GM21360 (cell line): ENCODE data around the gene PIK3R5.

Experiments
- ATAC-seq: cut with Tn5 transposase; IDR thresholded peaks from one replicate; pipeline ENCODE4 v1.9.1; 2021; ENCODE audit warnings: mild to moderate bottlenecking, moderate library complexity; ENCODE audit not compliant: unreplicated experiment

Gene PIK3R5

GRCh38 chr17:8953156-8953885 is 12.2 kb downstream of the PIK3R5 start:
- ATAC-seq: no peak

GRCh38 chr17:8952191-8952590 is 13.3 kb downstream of the PIK3R5 start:
- ATAC-seq: no peak

DNA sequence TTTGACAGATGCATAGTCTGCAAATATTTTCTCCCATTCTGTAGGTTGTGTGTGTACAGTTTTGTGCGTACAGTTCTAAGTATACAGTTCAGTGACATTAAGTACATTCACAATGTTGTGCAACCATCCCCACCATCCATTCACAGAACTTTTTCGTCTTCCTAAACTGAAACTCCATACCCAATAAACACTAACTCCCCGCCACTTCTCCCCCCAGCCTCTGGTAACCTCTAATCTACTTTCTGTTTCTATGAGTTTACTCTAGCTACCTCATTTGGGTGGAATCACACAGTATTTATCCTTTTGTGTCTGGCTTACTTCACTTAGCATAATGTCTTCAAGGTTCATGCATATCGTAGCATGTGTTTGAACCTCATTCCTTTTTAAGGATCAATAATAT is 14.3 kb downstream of the PIK3R5 start:
- no peak for ATAC-seq

GRCh38 chr17:8949061-8949661 is 16.3 kb downstream of the PIK3R5 start:
- no peak for ATAC-seq

DNA sequence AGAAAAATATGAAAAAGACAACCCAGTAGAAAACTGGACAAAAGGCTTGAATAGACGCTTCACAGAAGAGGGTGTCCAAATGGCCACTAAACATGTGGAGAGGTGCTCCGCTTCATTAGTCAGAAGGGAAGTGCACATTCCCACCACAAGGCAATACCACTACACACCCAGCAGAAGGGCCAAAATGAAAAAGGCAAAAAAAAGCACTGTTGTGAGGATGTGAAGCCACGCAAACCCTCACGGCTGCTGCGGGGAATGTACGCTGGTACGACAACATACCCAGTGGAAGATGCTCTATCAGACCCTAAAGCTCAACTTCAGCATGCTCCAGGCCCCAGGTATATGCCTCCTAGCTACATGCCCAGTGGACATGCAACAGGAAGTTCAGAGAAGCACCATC is 17.0 kb downstream of the PIK3R5 start:
- ATAC-seq: no peak

DNA sequence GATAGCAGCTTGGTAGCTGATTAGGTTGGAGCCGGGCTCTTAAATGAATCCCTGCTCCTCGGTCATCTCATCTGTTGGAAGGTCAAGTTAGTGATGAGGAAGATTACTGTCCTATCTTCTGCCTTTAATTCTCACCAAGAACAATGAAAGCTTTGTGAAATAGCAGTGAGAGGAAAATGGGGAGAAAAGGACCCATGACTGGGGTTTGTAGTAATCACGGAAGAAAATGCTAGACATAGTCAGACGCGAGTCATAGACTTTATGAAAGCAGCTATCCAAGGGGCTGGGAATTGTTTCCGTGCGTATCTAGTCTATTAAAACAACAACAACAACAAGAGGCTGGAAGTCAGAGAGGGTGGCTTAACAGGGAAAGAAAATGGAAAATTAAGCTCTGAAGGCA is 18.3 kb downstream of the PIK3R5 start:
- ATAC-seq: no peak

GRCh38 chr17:8946476-8946875 is 19.0 kb downstream of the PIK3R5 start:
- ATAC-seq: no peak

DNA sequence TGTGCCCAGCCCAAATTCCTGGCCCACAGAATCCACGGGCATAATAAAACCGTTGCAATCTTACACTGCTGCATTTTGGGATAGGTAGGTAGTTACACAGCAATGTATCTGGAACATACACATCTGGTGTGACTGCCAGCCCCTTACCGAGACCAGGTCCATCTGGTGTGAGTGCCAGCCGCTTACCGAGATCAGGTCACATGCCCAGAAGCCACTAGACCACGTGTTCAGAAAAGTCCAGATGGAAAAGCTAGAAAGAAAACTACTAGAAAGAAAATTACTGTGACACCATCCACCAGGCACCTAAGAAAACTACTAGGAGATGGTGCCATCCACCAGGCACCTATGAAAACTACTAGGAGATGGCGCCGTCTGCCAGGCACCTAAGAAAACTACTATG is 19.4 kb downstream of the PIK3R5 start:
- no peak for ATAC-seq

DNA sequence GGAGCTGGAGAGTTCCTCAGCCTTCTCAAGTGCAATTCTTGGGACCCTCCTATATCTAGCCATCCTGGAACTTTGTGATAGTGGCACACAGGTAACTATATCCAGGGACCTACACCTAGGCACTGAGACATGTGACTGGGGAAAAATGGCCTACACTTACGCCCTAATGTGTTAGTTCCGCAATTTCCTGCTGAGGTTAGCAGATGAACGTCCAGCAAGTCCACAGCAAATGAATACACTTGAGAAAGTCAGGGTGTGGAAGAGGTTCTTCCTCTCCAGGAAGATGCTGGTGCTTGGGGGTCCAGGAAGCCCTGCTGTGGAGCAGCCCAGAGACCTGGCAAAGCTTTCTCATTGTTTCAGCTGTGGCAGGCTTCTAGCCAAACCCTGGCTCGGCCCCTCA is 20.8 kb downstream of the PIK3R5 start:
- no peak for ATAC-seq

DNA sequence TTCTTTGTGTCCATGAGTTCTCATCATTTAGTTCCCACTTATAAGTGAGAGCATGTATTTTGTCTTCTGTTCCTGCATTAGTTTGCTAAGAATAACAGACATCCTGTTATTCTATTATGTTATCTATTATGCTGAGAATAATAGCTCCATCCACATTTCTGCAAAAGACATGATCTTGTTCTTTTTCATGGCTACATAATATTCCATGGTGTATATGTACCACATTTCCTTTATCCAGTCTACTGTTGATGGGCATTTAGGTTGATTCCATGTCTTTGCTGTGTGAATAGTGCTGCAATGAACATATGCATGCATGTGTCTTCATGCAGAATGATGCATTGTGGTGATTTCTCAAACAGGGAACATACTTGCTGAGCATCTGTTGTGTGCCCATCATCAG is 21.4 kb downstream of the PIK3R5 start:
- ATAC-seq: no peak

DNA sequence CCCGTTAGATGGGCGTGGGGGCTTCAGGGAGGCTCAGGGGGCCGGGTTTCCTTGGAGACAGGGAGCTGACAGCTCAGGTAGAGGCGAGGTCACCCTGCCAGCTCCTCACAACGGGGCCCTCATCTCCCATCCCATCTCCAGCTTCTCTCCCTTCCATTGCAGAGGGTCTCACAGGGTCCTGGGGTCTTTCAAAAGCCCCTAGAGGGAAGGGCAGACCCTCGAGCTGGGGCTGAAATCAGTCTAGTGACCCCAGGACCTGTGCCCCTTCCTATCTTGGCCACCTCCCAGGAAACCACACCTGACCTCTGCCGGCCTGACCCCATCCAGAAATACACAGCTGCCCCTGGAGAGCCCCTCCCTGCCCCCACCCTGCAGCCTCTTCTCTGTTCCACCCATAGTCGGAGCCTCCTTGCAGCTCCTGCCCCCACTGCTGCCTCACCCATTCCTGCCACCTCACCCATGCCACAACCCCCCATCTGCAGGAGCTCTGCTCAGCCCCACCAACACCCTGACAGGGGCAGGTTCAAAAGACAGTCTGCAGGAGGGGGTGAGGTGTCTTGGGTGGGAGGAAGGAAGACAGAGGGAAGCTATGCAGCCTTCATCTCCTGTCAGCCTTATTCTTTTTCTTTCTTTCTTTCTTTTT is 23.4 kb downstream of the PIK3R5 start:
- no peak for ATAC-seq

DNA sequence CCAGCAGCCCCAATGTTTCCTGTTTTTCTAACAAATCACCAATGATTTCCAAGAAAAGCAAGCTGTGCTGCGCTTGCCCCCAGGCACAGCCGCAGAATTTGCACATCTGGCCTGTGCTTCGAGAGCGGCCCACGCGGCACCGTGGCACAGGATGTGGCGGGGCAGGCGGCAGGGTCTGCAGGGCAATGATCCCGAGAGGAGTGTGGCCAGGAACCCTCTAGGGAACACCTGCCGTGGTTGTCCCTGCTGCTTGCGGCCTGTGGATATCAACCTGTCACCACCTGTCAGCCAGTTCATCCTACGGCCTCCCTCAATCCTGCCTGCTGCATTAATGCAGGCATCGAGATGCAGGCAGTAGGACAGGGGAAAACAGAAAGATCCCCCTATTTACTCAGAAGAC is 24.0 kb downstream of the PIK3R5 start:
- ATAC-seq: no peak

DNA sequence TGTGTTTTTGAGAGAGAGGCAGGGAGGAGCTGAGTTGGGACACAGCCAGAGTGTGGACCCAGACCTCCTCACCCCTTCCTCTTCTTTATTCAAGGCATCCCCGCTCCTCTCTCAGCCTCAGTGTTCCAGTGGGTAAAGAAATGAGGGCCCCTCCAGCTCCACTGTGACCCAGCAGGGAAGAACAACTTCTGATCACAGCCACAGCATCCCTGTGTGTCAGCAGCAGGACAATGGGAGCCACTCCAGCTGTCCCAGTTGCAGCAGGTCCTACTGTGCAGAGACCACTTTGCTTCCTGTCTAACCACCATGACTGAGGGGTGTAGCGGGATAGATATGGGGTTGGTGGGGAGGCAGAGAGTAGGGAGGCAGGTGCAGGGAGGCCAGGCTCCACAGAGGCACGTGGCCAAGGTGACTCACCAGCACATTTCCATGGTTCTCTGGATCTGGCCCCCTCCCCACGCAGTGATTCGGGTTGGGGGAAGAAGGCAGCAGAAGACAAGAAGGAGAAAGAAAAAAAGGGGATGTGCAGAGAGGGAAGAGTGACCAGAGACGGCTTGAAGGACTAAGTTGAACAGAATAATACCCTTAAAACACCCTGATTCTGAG is 24.5 kb downstream of the PIK3R5 start:
- no peak for ATAC-seq

DNA sequence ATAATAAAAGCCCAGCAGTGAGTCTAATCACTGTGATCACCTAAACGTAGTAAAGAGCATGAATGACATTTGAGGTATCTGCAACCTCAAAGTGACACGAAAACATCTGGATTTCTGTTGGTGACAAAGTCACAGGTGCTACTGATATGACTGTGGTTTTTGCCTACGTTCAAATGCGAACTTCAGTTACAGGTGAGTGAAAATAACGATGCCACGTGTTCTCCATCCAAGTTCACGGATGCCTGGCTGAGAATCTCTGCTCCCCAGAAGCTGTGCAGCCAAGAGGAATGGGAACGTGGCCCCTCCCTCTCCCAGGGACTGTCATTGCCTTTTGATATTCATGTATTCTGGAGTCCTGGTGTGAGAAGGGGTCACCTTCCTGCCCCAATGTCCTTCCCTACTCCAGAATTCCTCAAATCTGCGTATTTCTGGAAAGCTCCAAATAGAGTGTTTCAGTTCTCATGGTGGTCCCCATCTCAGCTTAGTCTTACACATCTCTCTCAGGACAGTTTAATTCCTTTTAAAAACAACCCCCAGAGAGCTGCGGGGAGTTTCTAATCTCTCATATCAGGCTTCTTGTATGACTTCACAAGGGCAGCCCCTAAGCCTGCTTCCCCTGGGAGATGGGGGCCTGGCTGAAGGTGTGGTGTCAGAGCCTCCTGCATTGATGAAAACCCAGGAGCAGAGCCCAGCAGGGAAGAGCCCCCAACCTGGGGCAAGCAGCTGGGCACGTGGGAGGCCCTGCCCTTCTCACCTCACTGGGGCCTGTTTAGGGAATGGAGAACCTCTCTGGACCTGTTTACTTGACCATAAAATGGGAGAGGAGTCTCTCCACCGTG is 25.8 kb downstream of the PIK3R5 start:
- peak; percentile 38 for ATAC-seq

- ATAC-seq: no peak
Measured at GRCh38 chr17:8938933-8939332, 26.6 kb downstream of the PIK3R5 start.

DNA sequence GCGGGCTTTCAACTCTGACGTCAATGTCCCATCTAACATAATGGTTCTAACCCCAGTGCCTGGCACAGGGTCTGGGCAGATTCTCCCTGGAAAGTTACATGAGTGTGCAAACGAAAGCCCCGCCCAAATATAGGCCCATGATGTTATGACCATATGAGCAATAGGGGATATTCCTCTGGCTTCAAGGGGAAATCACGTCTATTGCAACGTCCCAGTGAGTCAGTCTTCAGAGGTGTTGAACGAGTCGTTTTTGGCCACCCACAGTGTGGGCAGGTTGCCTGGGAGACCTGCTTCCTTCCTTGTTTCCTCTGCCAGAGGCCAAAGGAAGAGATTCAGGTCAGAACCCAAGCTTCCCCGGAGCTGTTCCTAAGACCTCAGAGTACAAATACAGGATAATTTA is 30.3 kb downstream of the PIK3R5 start:
- ATAC-seq: no peak

DNA sequence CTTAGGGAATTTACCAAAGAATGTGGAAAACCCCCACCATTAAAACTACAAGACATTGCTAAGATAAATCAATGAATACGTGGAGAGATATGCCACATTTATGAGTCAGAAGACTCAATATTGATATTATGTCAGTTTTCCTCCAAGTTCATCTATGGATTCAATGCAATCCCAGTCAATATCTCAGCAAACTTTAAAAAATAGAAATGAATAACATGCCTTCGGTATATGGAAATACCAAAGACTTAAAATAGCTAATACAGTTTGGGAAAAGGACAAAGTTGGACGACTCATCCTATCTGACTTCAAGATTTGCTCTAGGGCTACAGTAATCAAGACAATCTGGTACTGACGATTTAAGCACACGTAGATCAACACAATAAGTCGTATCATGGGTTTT is 31.2 kb downstream of the PIK3R5 start:
- ATAC-seq: no peak

GRCh38 chr17:8930649-8931048 is 34.9 kb downstream of the PIK3R5 start:
- ATAC-seq: no peak

DNA sequence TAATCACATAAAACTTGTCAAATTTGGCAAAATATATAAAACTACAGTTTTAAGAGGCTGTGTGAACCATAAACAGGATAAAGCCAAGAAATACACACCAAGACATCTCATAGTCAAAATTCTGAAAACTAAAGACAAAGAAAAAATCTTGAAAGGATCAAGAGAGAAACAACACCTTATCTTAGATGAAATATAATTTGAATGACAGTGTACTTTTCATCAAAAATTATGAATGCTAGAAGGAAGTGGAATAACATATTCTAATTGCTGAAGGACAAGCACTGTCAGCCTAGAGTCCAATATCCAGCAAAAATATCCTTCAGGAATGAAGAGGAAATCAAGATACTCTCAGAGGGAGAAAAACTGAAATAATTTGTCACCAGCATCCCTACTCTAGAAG is 37.2 kb downstream of the PIK3R5 start:
- no peak for ATAC-seq

DNA sequence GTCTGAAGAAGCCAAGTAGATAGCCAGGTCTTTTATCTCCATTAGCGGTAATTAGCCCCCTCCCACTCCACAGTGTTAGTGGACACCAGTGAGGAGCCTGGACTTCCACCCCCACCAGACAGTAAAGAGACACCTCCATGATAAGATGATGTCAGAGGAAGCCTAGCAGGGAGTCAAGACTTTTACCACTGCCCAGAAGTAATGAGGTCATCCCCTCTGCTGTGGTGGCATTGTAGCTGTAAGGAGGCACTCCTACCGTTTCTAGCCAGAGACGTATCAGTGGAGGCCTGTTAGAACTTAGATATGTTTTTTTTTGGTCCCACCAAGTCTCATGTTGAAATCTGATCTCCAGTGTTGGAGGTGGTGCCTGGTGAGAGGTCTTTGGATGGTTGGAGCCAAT is 38.1 kb downstream of the PIK3R5 start:
- ATAC-seq: no peak

DNA sequence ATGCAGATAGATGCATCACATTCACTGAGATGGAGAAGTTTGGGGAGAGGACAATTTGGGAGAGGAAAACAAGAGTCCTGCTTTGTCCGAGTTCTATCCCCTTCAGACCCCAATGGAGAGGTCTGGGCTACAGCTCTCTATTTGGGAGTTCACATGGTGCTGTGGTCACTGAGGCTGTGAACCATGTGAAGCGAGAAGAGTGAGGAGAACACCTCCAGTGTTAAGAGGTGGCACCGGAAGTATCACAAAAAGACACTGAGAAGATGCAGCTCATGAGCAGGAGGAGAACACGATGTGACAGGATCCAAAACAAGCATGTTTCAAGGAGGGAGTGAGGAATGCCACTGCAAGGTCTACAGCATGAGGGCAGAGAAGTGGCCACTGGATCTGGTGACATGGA is 39.7 kb downstream of the PIK3R5 start:
- ATAC-seq: no peak
